Renal cortical epithelial cell (primary cell): ENCODE measurements around the gene COPB2. TPM values are rescaled to one million over a fixed set of nuclear protein-coding genes. Genes with fewer than 3 reads are reported as not detected.
"Not testable (repeated sequence)": the region's sequence is repeated elsewhere in the genome, so short reads cannot be mapped to it uniquely, and the experiment has no call there.

Experiments
- DNase-seq: peaks from one replicate; pipeline ENCODE4 v3.0.0-alpha.2; 2011; ENCODE audit warnings: low read depth
- total RNA-seq: library from RNA; depleted of rRNA; stranded (reverse); fragments of >200 nt; gene quantifications from 2 replicates; pipeline ENCODE4 v1.2.3, GENCODE V29; 2014

Gene COPB2
- total RNA-seq: 216 and 238 TPM in 2 replicates

DNA sequence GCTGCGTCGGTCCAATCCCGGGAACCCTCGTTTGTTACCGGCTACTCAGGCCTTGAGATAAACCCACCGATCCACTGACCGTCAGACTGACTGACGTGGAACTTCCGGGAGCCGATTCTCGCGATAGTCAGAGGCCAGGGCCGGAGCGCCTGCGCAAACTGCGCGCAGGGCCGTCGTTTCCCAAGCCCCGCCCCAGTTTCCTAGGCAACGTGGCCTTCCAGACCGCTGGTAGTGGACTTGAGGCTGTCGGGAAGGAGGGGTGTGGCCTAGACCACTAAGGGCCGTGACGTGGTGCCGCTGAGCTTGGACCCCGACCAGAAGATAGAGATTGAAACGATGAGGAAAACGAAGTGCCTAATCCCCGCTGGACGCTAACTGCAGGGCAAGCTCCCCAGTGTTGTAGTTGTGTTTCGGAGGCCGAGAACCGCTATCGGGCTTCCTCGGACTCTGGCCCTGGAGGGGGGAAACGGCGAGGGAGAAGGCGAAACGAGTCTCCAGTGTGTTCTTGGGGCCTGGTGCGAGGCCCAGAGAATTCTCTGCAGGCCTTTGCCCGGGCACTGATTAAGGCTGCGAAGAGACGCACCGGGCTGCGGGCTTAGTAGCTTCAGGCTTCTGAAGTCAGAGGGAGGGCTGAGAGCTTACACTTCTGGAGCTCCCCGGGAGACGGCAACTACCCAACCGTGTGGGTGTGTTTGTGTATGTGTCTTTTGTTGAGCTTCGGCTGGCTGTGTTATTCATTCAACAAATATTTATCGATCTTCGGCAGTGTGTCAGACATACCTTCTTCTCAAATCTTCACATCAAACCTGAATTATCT lies at the start of gene COPB2:
COPB2 (minus strand) TSS at position 96 of the 817 bp plus-strand sequence. CDS start 97 bp downstream, outside the sequence.
- DNase-seq: peak; percentile 97

GRCh38 chr3:139434764-139435307 lies 45.4 kb upstream of the COPB2 start:
- peak; percentile 94 for DNase-seq

DNA sequence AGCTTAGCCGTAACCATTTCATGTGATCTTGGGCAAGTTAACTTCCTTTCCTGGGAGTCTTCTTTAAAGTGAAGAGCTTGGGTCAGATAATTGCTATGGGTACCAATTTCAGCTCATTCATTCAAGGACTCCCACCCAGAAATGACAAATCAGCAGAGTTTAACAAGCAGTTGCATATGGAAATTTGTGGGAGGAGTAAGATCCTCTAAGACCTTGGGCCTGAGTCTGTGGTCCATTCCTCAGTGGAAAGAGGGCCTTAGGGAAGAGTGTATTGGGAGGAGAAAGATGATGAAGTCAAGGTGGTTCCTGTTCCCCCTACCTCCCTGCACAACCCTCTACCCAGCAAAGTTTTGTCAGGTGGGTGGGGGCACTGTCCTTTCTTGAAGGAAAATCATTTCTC lies 44.8 kb upstream of the COPB2 start:
- no peak for DNase-seq

DNA sequence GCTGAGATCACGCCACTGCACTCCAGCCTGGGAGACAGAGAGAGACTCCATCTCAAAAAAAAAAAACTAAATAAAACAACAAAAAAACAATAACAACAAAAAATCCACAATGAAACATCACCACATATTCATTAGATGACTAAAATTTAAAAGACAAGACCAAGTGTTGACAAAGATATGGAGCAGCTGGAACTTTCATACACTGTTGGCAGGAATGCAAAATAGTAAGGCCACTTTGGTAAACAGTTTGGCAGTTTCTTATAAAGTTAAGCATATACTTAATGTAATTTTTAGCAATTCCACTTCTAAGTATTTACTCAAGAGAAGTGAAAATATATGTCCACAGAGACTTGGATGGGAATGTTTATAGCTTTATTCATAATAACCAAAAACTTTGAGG lies 43.6 kb upstream of the COPB2 start:
- DNase-seq: no peak

DNA sequence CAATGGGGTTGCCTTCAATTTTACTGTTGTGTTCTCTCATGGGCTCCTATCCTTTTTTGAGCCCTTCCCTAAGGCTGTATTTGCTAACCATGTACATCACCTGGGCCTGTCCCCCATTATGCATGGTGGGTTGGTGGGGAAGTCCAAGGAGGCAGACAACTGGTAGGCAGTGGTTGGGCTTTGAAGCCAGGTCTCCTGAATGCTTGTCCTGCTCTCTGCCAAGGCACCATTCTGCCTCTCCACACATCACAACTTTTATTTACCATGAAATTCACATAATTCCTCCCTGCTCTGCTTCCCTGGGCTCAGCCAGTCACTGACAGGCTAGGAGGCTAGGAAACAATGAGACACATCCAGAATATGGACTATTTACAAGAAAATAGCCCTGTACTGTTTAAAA lies 41.0 kb upstream of the COPB2 start:
- peak; percentile 43 for DNase-seq

DNA sequence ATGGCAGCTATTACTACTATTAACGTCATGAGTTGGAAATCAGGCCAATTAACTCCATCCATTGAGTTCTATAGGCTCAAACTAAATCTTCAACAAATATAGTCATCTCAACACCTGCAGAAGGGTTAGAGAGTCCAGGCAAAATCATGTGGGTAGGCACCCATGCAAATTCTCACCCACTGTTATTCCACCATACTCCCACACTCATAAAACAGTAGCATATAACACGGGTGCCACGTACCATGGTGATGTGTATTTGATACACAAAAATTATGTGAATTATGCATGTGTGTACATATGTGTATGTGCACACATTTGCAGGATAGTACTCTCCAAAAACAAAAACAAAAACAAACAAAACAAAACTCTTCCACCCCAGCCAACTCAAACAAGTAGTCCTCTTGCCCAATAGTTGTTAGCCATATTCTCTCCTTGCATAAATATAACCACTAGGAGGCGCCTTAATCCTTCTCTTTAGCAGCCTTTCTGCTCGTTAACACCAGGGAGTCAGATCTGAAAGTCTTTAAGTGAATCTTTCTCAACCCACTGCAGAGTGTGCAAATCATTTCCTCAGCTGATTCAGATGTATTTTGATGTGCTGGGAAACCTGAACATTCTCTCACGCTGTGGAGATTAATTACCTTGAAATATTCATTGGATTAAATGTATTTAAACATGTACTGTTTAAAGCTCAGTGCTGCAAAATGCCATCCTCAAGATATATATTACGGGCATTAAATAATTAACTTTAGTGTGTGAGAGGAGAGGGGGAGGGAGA lies 38.0 kb upstream of the COPB2 start:
- peak; percentile 84 for DNase-seq

DNA sequence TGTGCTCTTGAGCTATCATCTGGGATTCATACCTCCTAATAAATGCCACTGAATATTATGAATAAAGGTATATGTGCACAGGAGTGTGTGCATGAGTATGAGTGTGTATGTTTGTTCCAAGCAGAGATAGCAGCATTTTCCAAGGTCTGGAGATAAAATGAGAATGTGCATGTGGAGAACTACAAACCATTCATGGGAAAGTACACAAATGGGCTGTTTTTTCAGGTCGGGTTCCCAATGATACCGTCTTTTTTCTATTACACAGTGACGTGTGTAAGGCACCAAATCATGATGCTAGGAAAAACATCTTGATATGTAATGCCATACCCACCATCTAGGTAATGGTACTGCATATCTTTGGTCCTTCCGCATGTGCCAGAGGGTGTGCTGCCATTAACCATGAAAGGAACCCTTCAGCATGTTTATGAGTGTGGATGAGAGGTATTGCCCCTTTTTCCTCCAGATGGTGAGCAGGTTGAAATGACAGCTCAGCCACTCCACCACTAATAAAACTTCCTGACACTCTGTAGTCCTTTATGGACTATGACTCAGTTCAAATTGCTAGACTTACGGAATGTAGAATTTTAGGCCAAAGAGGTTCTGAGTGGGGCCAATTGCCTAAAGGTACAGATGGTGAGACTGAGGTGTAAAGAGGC lies 36.4 kb upstream of the COPB2 start:
- DNase-seq: no peak

DNA sequence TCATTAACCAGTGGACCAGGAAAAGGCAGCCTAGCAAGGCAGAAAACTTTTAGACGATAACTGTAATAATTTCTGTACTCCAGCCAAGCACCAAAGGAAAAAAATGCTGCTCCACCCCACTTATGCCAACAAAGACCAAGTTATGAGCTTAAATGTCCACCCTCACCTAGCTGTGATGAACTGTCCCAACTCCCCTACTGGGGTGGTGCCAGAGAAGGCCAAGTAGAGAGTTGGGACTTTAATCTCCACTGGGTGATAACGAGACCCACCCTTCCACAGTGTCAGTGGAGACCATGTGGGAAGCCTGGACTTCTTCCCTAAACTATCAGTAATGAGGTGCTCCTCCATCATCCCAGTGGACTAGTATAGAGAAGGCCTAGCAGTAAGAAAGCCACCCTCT lies 33.8 kb upstream of the COPB2 start:
- DNase-seq: no peak

GRCh38 chr3:139421460-139421859 lies 32.0 kb upstream of the COPB2 start:
- no peak for DNase-seq

GRCh38 chr3:139421040-139421439 lies 31.6 kb upstream of the COPB2 start:
- no peak for DNase-seq

- no peak for DNase-seq
Measured at GRCh38 chr3:139418144-139418543, 28.7 kb upstream of the COPB2 start.

- DNase-seq: no peak
Measured at GRCh38 chr3:139416275-139416674, 26.8 kb upstream of the COPB2 start.

DNA sequence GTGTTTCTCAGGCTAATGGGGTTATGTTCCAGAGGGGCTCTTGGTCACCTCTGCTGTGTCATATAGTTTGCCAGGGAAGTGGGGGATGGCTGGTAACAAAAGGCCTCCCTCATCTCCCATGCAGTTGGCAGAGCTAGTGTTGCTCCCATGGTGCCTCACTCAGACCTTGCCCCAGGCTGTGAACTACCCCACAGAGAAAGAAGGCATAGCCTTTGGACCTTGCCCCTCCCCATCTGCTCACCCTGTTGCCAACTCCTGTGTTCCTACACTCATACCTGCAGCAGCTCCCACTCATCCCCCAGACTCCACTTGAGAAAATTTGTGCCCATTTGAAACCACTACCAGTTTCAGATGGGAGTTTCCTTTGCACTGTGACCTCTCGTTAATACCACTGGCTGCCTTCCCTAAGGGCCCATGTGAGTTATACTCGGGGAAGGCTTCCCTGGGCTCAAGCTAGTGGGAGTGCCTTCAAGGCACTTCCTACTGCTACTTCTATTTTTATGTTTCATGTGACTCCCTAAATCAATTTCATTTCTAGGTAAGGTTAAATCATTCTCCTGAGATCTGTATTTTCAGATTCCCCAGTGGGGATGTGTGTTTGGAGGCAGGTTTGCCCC lies 25.3 kb upstream of the COPB2 start:
- DNase-seq: no peak

- DNase-seq: not testable (repeated sequence)
Measured at GRCh38 chr3:139412891-139413290, 23.4 kb upstream of the COPB2 start.

DNA sequence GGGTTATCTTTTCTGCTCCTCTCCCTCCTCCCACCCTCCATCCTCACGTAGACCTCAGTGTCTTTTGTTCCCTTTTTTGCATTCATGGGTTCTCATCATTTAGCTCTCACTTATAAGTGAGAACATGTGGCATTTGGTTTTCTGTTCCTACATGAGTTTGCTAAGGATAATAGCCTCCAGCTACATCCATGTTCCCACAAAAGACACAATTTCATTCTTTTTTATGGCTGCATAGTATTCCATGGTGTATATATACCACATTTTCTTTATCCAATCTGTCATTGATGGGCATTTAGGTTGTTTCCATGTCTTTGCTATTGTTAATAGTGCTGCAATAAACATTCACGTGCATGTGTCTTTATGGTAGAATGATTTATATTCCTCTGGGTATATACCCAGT lies 11.7 kb upstream of the COPB2 start:
- not testable (repeated sequence) for DNase-seq

DNA sequence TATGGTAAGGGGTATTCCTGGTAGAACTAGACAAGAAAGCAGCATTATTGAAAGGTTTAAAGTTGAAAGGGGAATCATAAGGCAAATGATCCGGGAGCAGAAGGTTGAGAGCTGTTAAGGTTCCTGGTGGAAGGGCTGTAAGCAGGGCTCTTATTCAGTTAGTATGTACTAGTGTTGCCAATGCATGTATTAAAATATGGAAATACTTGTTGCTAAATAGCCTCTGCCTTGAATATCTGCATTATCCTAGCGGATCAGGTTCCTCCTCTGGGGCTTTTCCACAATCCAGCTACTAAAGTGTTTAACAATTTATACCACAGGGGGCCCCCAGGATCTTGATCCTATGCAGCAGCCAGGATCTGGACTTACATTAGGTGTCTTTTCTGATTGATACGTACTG lies 7.3 kb upstream of the COPB2 start:
- no peak for DNase-seq

GRCh38 chr3:139394116-139394515 lies 4.7 kb upstream of the COPB2 start:
- peak; percentile 11 for DNase-seq

GRCh38 chr3:139388821-139389551 lies 461 bp downstream of the COPB2 start:
- peak; percentile 9 for DNase-seq

- no peak for DNase-seq
Measured at GRCh38 chr3:139388077-139388476, 1.4 kb downstream of the COPB2 start.

DNA sequence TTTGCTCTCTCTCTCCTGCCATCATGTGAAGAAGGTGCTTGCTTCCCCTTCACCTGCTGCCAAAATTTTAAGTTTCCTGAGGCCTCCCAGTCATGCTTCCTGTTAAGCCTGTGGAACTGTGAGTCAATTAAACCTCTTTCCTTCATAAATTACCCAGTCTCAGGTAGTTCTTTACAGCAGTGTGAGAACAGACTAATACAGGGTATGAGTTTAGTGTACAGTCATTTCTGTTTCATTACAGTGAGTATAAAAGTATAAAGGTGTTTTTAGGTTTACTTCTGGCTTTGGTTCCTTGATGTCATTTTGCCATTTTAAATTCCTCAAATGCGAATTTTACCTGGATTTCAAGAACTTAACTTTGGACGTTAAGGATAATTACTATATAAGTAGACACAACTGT lies 7.2 kb downstream of the COPB2 start:
- not testable (repeated sequence) for DNase-seq

DNA sequence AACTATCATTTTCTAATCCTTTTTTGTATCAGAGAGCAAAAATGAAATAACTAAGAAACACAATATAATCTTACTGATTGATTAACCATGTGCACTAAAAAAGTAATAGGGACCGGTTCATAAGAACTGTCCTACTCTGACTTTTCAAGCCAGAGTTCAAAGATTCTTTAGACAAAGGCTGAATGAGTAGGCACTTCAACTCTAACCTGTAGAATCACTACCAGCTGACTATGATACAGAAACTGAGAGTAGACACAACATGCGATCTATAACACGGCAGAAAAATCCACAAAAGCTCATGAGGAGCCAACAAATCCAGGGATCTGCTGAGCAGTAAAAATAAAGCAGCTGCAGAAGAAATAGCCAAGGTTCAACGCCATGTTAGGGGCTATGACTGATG lies 8.9 kb downstream of the COPB2 start:
- no peak for DNase-seq
